SK-N-SH (cell line): ENCODE measurements around the gene RAPGEF4. TPM values are rescaled to one million over a fixed set of nuclear protein-coding genes. Genes with fewer than 3 reads are reported as not detected.

Experiments
- CTCF ChIA-PET: fragments of 300-600, 350-600 bp; formaldehyde crosslinking; extraction: SDS; loops from one replicate; lab custom pipeline; 2021; lab: Yijun Ruan, JAX
- POLR2A ChIA-PET: fragments of 350-600 bp; sonication (Branson Sonifier 250); formaldehyde crosslinking; extraction: SDS; loops from one replicate; lab custom pipeline; 2020; ENCODE audit warnings: antibody characterized with exemption, inconsistent platforms; lab: Yijun Ruan, JAX
- DNase-seq: peaks from one replicate; pipeline ENCODE4 v3.0.0; 2012
- H2AFZ ChIP-seq: fragments of 200-600 bp; sonication (generic); 2 replicates; pipeline ENCODE4 v1.8.1; 2016; ENCODE audit warnings: antibody characterized with exemption, mild to moderate bottlenecking, low read depth
- H3F3A ChIP-seq: fragments of 200-600 bp; sonication (generic); replicated peaks from 2 replicates; pipeline ENCODE3; 2016; ENCODE audit warnings: antibody characterized with exemption, mild to moderate bottlenecking; ENCODE audit not compliant: insufficient read depth
- H3K27ac ChIP-seq, 2 experiments: fragments of 200-500 bp in 1 of 2; fragments of 200-600 bp in 1 of 2; sonication (Bioruptor generic) in 1 of 2; sonication (generic), shearing (Covaris generic) in 1 of 2; 2 replicates each; pipeline versions ENCODE4 v1.5.1 to v1.6.1; 2014 to 2016; ENCODE audit warnings: low read depth in 2 of 2, inconsistent platforms in 1 of 2, low read length in 1 of 2, mild to moderate bottlenecking in 1 of 2, mixed read lengths in 1 of 2
- H3K27me3 ChIP-seq: fragments of 200-600 bp; sonication (generic), shearing (Covaris generic); 2 replicates; pipeline ENCODE4 v1.6.1; 2016; ENCODE audit warnings: mixed run types; ENCODE audit not compliant: insufficient read depth
- H3K36me3 ChIP-seq, 2 experiments: fragments of 200-500 bp in 1 of 2; fragments of 200-600 bp in 1 of 2; sonication (Bioruptor generic) in 1 of 2; sonication (generic) in 1 of 2; replicated peaks in 1 of 2; 2 replicates each; pipeline versions ENCODE3 to v1.5.1; 2014 to 2016; ENCODE audit warnings: low read length in 1 of 2, mild to moderate bottlenecking in 1 of 2; ENCODE audit not compliant: insufficient read depth in 2 of 2, control insufficient read depth in 1 of 2
- H3K4me1 ChIP-seq, 2 experiments: fragments of 200-500 bp in 1 of 2; fragments of 200-600 bp in 1 of 2; sonication (Bioruptor generic) in 1 of 2; sonication (generic), shearing (Covaris generic) in 1 of 2; 2 replicates each; pipeline versions ENCODE4 v1.5.1 to v1.6.1; 2014 to 2016; ENCODE audit warnings: low read depth in 1 of 2, low read length in 1 of 2, mixed run types in 1 of 2; ENCODE audit not compliant: insufficient read depth in 2 of 2, control insufficient read depth in 1 of 2
- H3K4me2 ChIP-seq: fragments of 200-600 bp; sonication (generic), shearing (Covaris generic); 2 replicates; pipeline ENCODE4 v1.6.1; 2017; ENCODE audit warnings: mixed run types
- H3K4me3 ChIP-seq, 2 experiments: fragments of 200-500 bp in 1 of 2; fragments of 200-600 bp in 1 of 2; sonication (Bioruptor generic) in 1 of 2; sonication (generic), shearing (Covaris generic) in 1 of 2; 2 replicates each; pipeline versions ENCODE4 v1.5.1 to v1.8.1; 2014 to 2016; ENCODE audit warnings: low read depth in 2 of 2, inconsistent platforms in 1 of 2, low read length in 1 of 2, mild to moderate bottlenecking in 1 of 2, mixed read lengths in 1 of 2, moderate library complexity in 1 of 2
- H3K79me2 ChIP-seq: fragments of 200-600 bp; sonication (generic); 2 replicates; pipeline ENCODE4 v1.8.1; 2017; ENCODE audit warnings: mild to moderate bottlenecking; ENCODE audit not compliant: insufficient read depth
- H3K9ac ChIP-seq: fragments of 200-600 bp; sonication (generic); 2 replicates; pipeline ENCODE4 v1.6.1; 2017; ENCODE audit warnings: mixed run types
- H3K9me2 ChIP-seq: fragments of 200-600 bp; sonication (generic); 2 replicates; pipeline ENCODE4 v1.6.1; 2017; ENCODE audit warnings: mixed run types
- H3K9me3 ChIP-seq: fragments of 200-600 bp; sonication (generic); 2 replicates; pipeline ENCODE4 v1.6.1; 2017; ENCODE audit warnings: mixed run types, mild to moderate bottlenecking, moderate library complexity
- H4K20me1 ChIP-seq: fragments of 200-600 bp; sonication (generic); 2 replicates; pipeline ENCODE4 v1.6.1; 2017; ENCODE audit warnings: mild to moderate bottlenecking, mixed run types; ENCODE audit not compliant: insufficient read depth
- CHD2 ChIP-seq: fragments of 150-350 bp; IDR thresholded peaks from 2 replicates; pipeline ENCODE4 v1.6.1; 2018; ENCODE audit warnings: low read length; ENCODE audit not compliant: partially characterized antibody
- CTCF ChIP-seq: fragments of 200-600 bp; sonication (generic); IDR thresholded peaks from 2 replicates; pipeline ENCODE4 v1.6.1; 2017; ENCODE audit warnings: antibody characterized with exemption, mild to moderate bottlenecking, moderate library complexity
- EZH2phosphoT487 ChIP-seq: fragments of 200-600 bp; sonication (generic); IDR thresholded peaks from 2 replicates; pipeline ENCODE4 v1.6.1; 2017; ENCODE audit warnings: low read depth, mixed run types, mild to moderate bottlenecking, antibody characterized with exemption, moderate library complexity, borderline replicate concordance
- FOSL2 ChIP-seq: IDR thresholded peaks from 2 replicates; pipeline ENCODE4 v1.4.0; 2012; ENCODE audit warnings: low read depth, mild to moderate bottlenecking, moderate library complexity, borderline replicate concordance
- GATA2 ChIP-seq: sonication (generic); formaldehyde crosslinking; IDR thresholded peaks from 2 replicates; pipeline ENCODE4 v1.5.0; 2020; ENCODE audit warnings: mild to moderate bottlenecking, missing genetic modification reagents
- IRF3 ChIP-seq: fragments of 150-350 bp; IDR thresholded peaks from 2 replicates; pipeline ENCODE4 v1.6.1; 2016; ENCODE audit warnings: mild to moderate bottlenecking, low read depth, low read length
- JUND ChIP-seq: IDR thresholded peaks from 2 replicates; pipeline ENCODE4 v1.4.0; 2012
- MAX ChIP-seq: IDR thresholded peaks from 2 replicates; pipeline ENCODE4 v1.4.0; 2012; ENCODE audit warnings: low read depth
- MEF2A ChIP-seq: IDR thresholded peaks from 2 replicates; pipeline ENCODE4 v1.4.0; 2012; ENCODE audit warnings: low read depth, borderline replicate concordance
- MXI1 ChIP-seq: IDR thresholded peaks from 2 replicates; pipeline ENCODE4 v1.6.1; 2012; ENCODE audit warnings: mild to moderate bottlenecking, low read depth, low read length, improper control_type of control experiment
- NFIC ChIP-seq: IDR thresholded peaks from 2 replicates; pipeline ENCODE4 v1.4.0; 2012; ENCODE audit warnings: borderline replicate concordance
- PBX3 ChIP-seq: IDR thresholded peaks from 2 replicates; pipeline ENCODE4; 2012
- POLR2AphosphoS5 ChIP-seq: IDR thresholded peaks from 2 replicates; pipeline ENCODE4 v1.6.1; 2012; ENCODE audit warnings: low read depth, low read length
- RAD21 ChIP-seq: IDR thresholded peaks from 2 replicates; pipeline ENCODE4 v1.6.1; 2012; ENCODE audit warnings: mild to moderate bottlenecking, low read length
- RXRA ChIP-seq: IDR thresholded peaks from 2 replicates; pipeline ENCODE4 v1.4.0; 2012; ENCODE audit warnings: low read depth, mild to moderate bottlenecking, borderline replicate concordance
- TAF1 ChIP-seq: IDR thresholded peaks from 2 replicates; pipeline ENCODE4 v1.6.1; 2012; ENCODE audit warnings: low read depth, mild to moderate bottlenecking, low read length, moderate library complexity, borderline replicate concordance
- YY1 ChIP-seq: IDR thresholded peaks from 2 replicates; pipeline ENCODE4 v1.4.0; 2012; ENCODE audit warnings: low read depth, mild to moderate bottlenecking
- WGBS: methylation state at CpG from one replicate; pipeline ENCODE4 v1.1.6; 2017; ENCODE audit warnings: low lambda C conversion rate; 5-methylcytosine and 5-hydroxymethylcytosine counted together
- polyA plus RNA-seq, 3 experiments: library from polyadenylated mRNA; depleted of rRNA; stranded (reverse); fragments of >200 nt; gene quantifications; 2 replicates each; pipeline ENCODE4 v1.2.3, GENCODE V29; 2012
- TF ChIP-seq, protein P1 (sequence below): IDR thresholded peaks from 2 replicates; pipeline ENCODE4 v1.6.1; 2012; ENCODE audit warnings: mild to moderate bottlenecking, low read depth, low read length, moderate library complexity

RAPGEF4 gene
- polyA plus RNA-seq, 1 of the 3 experiments (the other 2 are of a cell fraction) = 0.30 TPM

DNA sequence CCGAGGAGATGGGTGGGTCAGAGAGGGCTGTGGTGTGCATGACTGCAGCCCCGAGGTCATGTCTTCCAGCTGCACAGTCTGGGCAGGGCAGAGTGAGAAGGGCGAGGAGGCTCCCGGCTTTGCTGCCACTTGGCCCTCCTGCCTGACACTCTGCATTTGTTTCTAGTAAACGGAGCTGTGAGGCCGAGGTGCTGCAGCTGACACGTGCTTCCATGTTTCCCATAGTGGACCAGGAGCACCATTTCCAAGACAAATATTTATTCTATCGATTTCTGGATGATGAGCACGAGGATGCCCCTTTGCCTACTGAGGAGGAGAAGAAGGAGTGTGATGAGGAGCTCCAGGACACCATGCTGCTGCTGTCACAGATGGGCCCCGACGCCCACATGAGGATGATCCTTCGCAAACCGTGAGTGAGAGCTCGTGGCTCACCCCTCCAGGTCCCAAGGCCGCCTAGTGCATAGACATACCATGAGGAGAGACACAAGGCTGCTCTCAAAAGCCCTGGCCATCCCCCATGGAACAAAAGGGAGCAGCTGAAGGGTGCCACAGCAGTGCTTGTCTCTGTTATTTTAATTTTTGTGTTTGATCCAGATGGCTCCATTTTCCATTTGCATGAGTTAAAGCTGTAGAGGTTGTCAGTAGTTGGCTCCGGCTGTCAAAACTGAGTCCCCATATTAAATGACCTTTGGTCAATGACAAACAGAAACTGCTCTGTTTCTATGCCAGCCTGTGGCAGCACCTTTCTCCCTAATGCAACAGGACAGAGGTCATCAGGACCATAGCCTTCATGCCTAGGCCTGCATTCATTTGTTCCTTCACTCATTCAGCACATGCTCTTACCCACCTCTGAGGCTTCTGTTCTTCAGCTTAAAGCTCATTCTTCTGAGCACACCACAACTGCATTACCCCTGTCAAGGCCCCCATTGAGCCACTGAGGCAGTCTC, 231.7 kb downstream of the RAPGEF4 start:
- TF ChIP-seq MXI1 (no peak), IRF3 (no peak), CTCF (no peak), RXRA (no peak), YY1 (no peak), JUND (no peak), POLR2AphosphoS5 (no peak), NFIC (no peak), MEF2A (no peak), TAF1 (no peak), CHD2 (no peak), FOSL2 (no peak), MAX (no peak), RAD21 (no peak), GATA2 (no peak), EZH2phosphoT487 (no peak), PBX3 (no peak)
- TF ChIP-seq, protein P1, sequence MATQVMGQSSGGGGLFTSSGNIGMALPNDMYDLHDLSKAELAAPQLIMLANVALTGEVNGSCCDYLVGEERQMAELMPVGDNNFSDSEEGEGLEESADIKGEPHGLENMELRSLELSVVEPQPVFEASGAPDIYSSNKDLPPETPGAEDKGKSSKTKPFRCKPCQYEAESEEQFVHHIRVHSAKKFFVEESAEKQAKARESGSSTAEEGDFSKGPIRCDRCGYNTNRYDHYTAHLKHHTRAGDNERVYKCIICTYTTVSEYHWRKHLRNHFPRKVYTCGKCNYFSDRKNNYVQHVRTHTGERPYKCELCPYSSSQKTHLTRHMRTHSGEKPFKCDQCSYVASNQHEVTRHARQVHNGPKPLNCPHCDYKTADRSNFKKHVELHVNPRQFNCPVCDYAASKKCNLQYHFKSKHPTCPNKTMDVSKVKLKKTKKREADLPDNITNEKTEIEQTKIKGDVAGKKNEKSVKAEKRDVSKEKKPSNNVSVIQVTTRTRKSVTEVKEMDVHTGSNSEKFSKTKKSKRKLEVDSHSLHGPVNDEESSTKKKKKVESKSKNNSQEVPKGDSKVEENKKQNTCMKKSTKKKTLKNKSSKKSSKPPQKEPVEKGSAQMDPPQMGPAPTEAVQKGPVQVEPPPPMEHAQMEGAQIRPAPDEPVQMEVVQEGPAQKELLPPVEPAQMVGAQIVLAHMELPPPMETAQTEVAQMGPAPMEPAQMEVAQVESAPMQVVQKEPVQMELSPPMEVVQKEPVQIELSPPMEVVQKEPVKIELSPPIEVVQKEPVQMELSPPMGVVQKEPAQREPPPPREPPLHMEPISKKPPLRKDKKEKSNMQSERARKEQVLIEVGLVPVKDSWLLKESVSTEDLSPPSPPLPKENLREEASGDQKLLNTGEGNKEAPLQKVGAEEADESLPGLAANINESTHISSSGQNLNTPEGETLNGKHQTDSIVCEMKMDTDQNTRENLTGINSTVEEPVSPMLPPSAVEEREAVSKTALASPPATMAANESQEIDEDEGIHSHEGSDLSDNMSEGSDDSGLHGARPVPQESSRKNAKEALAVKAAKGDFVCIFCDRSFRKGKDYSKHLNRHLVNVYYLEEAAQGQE = no peak
- Histone ChIP-seq H3K4me1 (no peaks in the 10 kb centered on the region; a peak in 1 of 4 replicates), H3K27ac (no peak overlapping the region), H3K9me2 (no peaks in the 10 kb centered on the region), H3K27me3 (no peaks in the 10 kb centered on the region), H3K9ac (no peak overlapping the region), H2AFZ (no peak overlapping the region), H3K36me3 (no peaks in the 10 kb centered on the region), H3K4me3 (no peak overlapping the region), H3K4me2 (peak overlapping the region; percentile 24; the same call in 1 of the 2 replicates), H3K79me2 (no peaks in the 10 kb centered on the region), H3K9me3 (no peaks in the 10 kb centered on the region), H3F3A (peaks cover 3% of the 10 kb centered on the region), H4K20me1 (no peaks in the 10 kb centered on the region)
- POLR2A ChIA-PET = no interaction called here
- 76% methylated on average over 12 of the region's 16 CpGs for WGBS
- DNase-seq = no peak
- CTCF ChIA-PET = interaction anchor here (1.2 to 1.5 kb wide), 3 partner anchors 35 to 61 kb away, joined by 3 to 5 read pairs (median 3); no protein-coding TSS in a partner anchor
